NCI-H2227 (cell line): ENCODE measurements around the gene TSHZ2.

Experiments used
- DNase-seq: peaks from one replicate; lab custom pipeline; 2025; ENCODE audit not compliant: unreplicated experiment; lab: John Stamatoyannopoulos, UW

TSHZ2 gene

GRCh38 chr20:53061192-53062108, 89.3 kb downstream of the TSHZ2 start:
- DNase-seq, result no peak

- no peak for DNase-seq
Observed at GRCh38 chr20:53064935-53065334, 92.8 kb downstream of the TSHZ2 start.

GRCh38 chr20:53068241-53068640, 96.1 kb downstream of the TSHZ2 start:
- DNase-seq, result no peak

GRCh38 chr20:53069132-53069531, 97.0 kb downstream of the TSHZ2 start:
- no peak for DNase-seq

GRCh38 chr20:53070224-53070623, 98.1 kb downstream of the TSHZ2 start:
- no peak for DNase-seq

- no peak for DNase-seq
Observed at GRCh38 chr20:53070706-53071392, 98.7 kb downstream of the TSHZ2 start.

- DNase-seq, result no peak
Observed at GRCh38 chr20:53071833-53072232, 99.7 kb downstream of the TSHZ2 start.

- DNase-seq, result no peak
Observed at GRCh38 chr20:53072923-53073579, 100.9 kb downstream of the TSHZ2 start.

- DNase-seq, result no peak
Observed at GRCh38 chr20:53073636-53074415, 101.7 kb downstream of the TSHZ2 start.

- DNase-seq, result no peak
Observed at GRCh38 chr20:53074811-53075314, 102.7 kb downstream of the TSHZ2 start.

- no peak for DNase-seq
Observed at GRCh38 chr20:53076668-53077067, 104.5 kb downstream of the TSHZ2 start.

GRCh38 chr20:53077373-53078205, 105.4 kb downstream of the TSHZ2 start:
- DNase-seq, result no peak

- DNase-seq, result no peak
Observed at GRCh38 chr20:53078761-53079160, 106.6 kb downstream of the TSHZ2 start.

GRCh38 chr20:53079261-53079691, 107.1 kb downstream of the TSHZ2 start:
- no peak for DNase-seq

- DNase-seq, result no peak
Observed at GRCh38 chr20:53079828-53080686, 107.9 kb downstream of the TSHZ2 start.

- no peak for DNase-seq
Observed at GRCh38 chr20:53080687-53080962, 108.5 kb downstream of the TSHZ2 start.

- no peak for DNase-seq
Observed at GRCh38 chr20:53080969-53081871, 109.1 kb downstream of the TSHZ2 start.
